Activated effector memory CD4-positive, alpha-beta T cell treated with anti-CD3 and anti-CD28 coated beads, Interleukin-2, amount 50 U/mL, for 16 hours (primary cell): ENCODE results near the gene SNPH.
"Not testable (repeated sequence)": the region's sequence is repeated elsewhere in the genome, so short reads cannot be mapped to it uniquely, and the experiment has no call there.

Source experiments
- DNase-seq: peaks from one replicate; pipeline ENCODE4 v3.0.0-alpha.2; 2020

The SNPH gene, protein sequence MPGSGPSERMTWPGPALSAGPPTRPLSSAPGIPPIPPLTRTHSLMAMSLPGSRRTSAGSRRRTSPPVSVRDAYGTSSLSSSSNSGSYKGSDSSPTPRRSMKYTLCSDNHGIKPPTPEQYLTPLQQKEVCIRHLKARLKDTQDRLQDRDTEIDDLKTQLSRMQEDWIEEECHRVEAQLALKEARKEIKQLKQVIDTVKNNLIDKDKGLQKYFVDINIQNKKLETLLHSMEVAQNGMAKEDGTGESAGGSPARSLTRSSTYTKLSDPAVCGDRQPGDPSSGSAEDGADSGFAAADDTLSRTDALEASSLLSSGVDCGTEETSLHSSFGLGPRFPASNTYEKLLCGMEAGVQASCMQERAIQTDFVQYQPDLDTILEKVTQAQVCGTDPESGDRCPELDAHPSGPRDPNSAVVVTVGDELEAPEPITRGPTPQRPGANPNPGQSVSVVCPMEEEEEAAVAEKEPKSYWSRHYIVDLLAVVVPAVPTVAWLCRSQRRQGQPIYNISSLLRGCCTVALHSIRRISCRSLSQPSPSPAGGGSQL

GRCh38 chr20:1266167-1266973 is at the start of gene SNPH:
Gene SNPH (plus strand): TSS chr20:1266294. CDS start chr20:1296240, 29,946 bp downstream.
- peak; percentile 89 for DNase-seq

- DNase-seq, result not testable (repeated sequence)
Observed at GRCh38 chr20:1216527-1217427, 49.3 kb upstream of the SNPH start.

DNA sequence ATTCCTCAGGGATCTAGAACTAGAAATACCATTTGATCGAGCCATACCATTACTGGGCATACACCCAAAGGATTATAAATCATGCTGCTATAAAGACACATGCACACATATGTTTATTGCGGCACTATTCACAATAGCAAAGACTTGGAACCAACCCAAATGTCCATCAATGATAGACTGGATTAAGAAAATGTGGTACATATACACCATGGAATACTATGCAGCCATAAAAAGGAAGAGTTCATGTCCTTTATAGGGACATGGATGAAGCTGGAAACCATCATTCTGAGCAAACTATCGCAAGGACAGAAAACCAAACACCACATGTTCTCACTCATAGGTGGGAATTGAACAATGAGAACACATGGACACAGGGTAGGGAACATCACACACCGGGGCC is 43.3 kb upstream of the SNPH start:
- DNase-seq, result not testable (repeated sequence)

DNA sequence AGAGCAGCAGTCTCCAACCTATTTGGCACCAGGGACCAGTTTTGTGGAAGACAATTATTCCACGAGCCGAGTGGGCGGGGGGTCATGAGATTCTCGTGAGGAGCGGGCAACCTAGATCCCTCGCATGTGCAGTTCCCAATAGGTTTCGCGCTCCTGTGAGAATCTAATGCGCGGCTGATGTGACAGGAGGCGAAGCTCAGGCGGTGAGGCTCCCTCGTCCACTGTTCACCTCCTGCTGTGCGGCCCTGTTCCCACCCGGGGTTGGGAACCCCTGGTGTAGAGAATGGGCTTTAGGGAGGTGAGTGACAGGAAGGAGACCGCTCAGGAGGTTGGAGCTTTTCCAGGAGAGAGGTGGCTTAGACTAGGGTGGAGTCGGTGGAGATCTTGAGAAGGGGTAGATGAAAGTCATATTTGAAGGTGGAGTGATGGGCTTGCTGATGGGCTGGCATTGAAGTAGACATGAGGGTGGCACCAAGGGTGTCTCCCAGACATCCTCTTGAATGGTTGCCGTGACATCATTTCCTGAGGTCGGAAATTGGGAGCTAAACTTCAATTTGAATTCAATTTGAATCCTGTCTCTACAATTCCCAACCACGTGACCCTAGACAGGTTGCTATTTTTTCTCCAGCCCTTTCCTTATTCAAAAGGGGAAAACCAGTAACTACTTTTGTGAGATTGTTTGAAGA is 41.7 kb upstream of the SNPH start:
- DNase-seq, result no peak

DNA sequence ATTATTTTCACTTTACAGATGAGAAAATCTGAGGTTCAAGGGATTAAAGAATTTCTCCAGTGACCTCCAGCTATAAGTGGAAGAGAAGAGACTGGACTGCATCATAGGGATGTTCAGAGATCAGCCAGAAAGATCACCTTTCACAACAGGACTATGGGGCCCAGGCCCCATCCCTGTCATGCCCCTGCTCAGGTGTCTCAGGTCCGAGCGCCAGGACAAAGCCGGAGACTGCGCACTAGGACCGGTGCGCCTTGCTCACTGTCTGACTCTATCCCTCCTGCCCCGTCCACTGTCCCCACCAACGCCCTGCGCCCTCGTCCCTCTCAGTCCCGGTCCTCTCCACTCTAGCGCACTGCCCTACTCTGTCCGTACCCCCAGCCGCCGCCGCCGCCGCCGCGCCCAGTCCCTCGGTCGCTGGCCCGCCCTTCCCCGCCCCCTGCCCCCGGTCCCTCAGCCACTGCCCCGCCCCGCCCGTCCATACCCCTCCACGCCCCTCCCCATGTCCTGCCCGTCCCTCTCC is 40.8 kb upstream of the SNPH start:
- no peak for DNase-seq

DNA sequence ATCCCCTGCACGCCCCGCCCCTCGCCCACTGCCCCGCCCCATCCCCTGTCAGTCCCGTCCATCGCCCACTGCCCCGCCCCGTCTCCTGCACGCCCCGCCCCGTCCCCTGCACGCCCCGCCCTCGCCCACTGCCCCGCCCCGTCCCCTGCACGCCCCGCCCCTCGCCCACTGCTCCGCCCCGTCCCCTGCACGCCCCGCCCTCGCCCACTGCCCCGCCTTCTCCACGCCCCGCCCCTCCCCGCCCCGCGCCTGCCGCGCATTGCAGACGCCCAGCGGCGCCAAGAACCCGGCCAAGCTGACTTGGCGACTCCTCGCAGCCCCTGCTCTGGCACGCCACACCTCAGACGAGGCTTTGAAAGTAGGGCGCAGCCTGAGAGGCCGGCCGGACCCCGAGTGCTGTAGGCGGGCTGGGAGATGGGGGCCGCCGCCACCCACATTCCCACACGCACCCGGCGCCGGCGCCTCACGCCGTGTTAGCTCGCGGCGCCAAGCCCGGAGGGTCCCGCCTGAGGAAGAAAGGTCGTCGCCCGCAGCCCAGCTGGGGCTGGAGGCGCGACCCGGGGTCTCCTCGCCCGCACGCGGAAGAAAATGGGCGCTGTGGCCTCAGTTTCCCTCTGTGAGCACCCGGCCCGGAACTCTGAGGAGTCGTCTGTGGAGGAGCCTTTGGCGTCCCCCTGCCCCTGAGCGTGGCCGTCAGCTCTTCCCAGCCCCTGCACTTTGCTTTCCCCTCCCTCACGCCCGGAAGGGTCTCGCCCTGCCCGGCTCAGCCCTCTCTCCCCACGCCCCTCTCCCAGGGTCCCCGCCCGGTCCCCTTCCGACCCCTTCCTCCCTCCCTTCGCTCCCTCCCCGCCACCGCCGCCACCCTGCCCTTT is 40.1 kb upstream of the SNPH start, which contains the start of gene RAD21L1:
Gene RAD21L1 (plus strand): TSS at position 262 of the 872 bp plus-strand sequence. CDS start 2,410 bp downstream, outside the sequence.
- peak; percentile 92 for DNase-seq

DNA sequence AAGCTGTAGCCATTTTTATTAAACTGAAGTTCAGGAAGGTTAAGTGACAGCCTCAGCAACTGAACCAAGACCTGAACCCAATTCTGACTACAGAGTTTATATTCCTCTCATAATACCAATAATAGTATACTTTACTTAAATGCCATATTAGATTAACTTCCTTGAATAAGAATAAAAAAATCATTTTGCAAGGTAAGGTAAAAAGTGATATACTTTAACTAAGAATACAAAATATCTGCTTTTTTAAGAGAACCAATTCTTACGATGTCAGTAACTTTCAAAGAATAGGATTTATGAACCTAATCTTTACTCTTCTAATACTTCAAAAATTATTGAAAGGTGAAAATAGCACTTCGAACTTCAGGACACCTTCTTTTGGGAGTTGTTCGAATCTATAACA is 36.6 kb upstream of the SNPH start:
- no peak for DNase-seq

GRCh38 chr20:1232286-1233111 is 33.6 kb upstream of the SNPH start:
- DNase-seq, result no peak

DNA sequence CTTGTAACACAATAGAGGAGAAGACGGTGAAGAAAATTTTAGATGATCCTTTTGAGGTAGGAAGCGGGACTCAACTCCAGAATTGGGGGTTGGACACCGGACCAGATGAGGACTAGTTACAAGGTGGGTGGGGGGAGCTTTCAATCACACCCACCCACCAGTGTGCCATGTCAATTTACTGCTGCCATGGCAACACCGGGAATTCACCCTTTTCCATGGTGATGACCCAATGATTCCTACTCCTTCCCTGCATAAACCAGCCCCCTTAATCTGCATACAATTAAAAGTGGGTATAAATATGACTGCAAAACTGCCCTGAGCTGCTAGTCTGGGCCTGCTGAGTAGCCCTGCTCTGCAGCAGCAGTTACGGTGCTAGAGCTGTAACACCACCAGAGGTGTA is 25.5 kb upstream of the SNPH start:
- no peak for DNase-seq

- DNase-seq, result no peak
Observed at GRCh38 chr20:1241456-1241855, 24.6 kb upstream of the SNPH start.

GRCh38 chr20:1242099-1242498 is 24.0 kb upstream of the SNPH start:
- no peak for DNase-seq

DNA sequence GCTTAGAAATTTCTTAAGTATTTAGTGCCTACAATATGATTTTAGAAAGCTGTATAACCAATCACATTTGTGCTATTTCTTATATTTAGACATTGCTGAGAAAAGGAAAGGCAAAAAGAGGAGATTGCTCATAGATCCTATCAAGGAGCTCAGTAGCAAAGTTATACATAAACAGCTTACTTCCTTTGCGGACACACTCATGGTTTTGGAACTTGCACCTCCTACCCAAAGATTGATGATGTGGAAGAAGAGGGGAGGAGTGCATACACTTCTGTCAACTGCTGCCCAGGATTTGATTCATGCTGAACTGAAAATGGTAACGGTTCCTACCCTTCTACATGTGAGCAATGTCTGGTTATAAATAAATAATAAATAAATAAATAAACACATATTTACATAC is 23.6 kb upstream of the SNPH start:
- no peak for DNase-seq

- no peak for DNase-seq
Observed at GRCh38 chr20:1245578-1245977, 20.5 kb upstream of the SNPH start.

DNA sequence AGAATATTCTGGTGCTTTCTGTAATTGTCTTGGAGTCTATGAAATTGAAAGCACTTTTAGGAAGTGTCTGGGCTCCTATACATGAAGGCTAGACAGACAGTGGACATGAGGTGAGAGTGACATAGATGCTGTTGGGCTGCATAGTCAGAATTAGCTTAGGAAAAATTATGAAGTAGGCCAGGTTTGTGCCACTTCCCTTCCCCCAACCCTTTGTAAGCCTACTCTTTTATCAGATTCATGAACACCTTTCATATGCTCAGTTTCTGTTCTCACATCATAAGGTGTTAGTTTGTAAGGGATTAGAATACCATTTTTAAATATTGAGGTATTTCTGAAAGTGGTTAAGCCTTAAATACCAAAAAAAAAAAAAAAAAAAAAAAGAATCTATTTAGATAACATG is 18.4 kb upstream of the SNPH start:
- no peak for DNase-seq

DNA sequence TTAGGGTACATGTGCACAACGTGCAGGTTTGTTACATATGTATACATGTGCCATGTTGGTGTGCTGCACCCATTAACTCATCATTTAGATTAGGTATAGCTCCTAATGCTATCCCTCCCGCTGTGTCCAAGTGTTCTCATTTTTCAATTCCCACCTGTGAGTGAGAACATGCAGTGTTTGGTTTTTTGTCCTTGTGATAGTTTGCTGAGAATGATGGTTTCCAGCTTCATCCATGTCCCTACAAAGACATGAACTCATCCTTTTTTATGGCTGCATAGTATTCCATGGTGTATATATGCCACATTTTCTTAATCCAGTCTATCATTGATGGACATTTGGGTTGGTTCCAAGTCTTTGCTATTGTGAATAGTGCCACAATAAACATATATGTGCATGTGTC is 15.8 kb upstream of the SNPH start:
- not testable (repeated sequence) for DNase-seq

GRCh38 chr20:1252416-1252815 is 13.7 kb upstream of the SNPH start:
- no peak for DNase-seq

GRCh38 chr20:1254254-1254653 is 11.8 kb upstream of the SNPH start:
- no peak for DNase-seq

- no peak for DNase-seq
Observed at GRCh38 chr20:1255675-1256074, 10.4 kb upstream of the SNPH start.

GRCh38 chr20:1263853-1264252 is 2.2 kb upstream of the SNPH start:
- DNase-seq, result no peak

GRCh38 chr20:1264727-1265126 is 1.4 kb upstream of the SNPH start:
- no peak for DNase-seq
